GM10266 (cell line): ENCODE results near the gene INTS13.

Experiments used
- DNase-seq: peaks from one replicate; pipeline ENCODE4 v3.0.0; 2012; ENCODE audit errors: extremely low spot score
- TF ChIP-seq, protein P1 (sequence below): IDR thresholded peaks from 2 replicates; pipeline ENCODE4 v1.5.1; 2012; ENCODE audit warnings: mild to moderate bottlenecking, low read depth; ENCODE audit not compliant: control insufficient read depth, insufficient read depth; ENCODE audit errors: missing control alignments

INTS13 gene

DNA sequence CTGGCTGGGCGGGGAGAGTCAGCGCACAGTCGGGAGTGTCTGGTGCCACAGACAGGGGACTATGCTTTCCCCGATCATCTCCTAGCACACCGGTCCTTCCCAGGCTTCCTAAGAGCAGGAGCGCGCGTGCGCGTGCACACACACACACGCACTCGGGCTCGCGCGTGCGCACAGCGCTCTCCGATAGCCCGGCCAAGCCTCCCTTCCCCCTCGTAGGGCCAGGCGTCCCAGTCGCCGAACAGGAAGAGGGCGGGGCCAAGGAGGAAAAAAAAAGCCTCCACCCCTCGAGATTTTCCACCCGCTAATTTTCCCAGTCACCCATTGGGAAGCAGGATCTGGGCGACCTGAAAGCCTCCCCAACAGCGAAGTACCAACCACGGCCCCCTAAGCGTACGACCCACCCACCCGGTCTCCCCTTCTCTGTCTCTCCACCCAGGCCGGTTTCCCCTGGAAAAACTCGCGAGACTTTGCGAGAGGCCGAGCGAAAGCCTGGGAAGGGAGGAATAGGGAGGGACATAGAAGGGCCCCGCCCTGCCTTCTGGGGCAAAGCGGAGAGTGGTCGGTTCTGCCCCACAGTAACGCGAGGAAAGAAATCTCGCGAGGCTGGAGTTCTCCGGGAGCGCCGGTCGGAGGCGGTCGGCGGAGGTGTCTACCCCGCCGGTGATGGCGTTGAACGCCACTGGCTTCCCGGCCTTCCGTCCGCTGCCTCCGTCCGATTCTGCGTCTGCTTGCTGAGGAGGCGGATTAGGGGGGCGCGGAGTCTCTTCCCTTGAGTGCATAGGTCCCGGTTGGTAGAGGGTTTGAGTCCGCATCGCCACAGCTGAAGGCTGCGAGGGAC lies at the start of gene INTS13, which contains the start of gene FGFR1OP2:
TSS of gene INTS13 (minus strand) at position 119 of the 838 bp plus-strand sequence. CDS start 1,178 bp downstream, outside the sequence.
TSS of gene FGFR1OP2 (plus strand) at position 608 of the 838 bp plus-strand sequence. CDS start 15,689 bp downstream, outside the sequence.
- DNase-seq = peak; percentile 91
- TF ChIP-seq, protein P1, sequence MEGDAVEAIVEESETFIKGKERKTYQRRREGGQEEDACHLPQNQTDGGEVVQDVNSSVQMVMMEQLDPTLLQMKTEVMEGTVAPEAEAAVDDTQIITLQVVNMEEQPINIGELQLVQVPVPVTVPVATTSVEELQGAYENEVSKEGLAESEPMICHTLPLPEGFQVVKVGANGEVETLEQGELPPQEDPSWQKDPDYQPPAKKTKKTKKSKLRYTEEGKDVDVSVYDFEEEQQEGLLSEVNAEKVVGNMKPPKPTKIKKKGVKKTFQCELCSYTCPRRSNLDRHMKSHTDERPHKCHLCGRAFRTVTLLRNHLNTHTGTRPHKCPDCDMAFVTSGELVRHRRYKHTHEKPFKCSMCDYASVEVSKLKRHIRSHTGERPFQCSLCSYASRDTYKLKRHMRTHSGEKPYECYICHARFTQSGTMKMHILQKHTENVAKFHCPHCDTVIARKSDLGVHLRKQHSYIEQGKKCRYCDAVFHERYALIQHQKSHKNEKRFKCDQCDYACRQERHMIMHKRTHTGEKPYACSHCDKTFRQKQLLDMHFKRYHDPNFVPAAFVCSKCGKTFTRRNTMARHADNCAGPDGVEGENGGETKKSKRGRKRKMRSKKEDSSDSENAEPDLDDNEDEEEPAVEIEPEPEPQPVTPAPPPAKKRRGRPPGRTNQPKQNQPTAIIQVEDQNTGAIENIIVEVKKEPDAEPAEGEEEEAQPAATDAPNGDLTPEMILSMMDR = no peak

GRCh38 chr12:26982866-26983265 lies 45.1 kb upstream of the INTS13 start:
- TF ChIP-seq, protein P1 = no peak
- DNase-seq = no peak

DNA sequence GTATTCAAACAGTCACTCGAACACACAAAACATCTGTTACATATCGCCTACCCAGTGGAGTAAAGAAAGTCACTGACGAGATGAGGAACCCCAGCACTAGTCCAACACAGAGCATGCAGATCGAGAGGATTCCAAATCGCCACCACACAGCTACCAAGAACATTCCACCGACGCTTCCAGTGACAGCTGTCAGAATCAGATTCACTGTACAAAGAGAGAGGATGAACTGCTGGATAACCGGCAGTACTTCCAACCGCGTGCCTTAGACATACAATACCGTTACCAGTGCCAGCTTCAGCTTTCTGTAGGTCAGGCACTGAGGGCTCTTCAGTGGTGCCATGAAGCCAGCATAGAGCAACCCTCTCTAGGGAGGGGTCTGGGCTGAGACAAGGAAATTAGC lies 42.0 kb upstream of the INTS13 start:
- TF ChIP-seq, protein P1 = no peak
- no peak for DNase-seq

GRCh38 chr12:26978801-26979200 lies 41.0 kb upstream of the INTS13 start:
- TF ChIP-seq, protein P1 = no peak
- DNase-seq = no peak

DNA sequence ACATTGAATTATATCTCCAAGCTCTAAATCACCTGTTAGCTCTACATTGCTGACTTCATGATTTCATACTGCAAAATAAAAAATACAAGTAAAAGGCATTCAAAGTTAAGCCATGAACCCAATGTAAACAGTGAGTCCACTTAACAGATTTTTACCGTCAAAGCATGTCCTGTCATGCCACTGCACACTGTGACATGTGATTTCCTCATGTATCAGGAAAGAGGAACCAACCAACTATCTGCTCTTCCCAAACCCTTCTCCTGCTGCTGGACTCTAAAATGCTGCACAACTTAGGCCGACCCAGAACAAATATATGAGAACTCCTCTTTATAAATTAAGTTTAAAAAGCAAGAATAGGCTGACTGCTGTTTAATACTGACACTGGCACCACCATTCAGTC lies 38.9 kb upstream of the INTS13 start:
- DNase-seq = no peak
- TF ChIP-seq, protein P1 = no peak

DNA sequence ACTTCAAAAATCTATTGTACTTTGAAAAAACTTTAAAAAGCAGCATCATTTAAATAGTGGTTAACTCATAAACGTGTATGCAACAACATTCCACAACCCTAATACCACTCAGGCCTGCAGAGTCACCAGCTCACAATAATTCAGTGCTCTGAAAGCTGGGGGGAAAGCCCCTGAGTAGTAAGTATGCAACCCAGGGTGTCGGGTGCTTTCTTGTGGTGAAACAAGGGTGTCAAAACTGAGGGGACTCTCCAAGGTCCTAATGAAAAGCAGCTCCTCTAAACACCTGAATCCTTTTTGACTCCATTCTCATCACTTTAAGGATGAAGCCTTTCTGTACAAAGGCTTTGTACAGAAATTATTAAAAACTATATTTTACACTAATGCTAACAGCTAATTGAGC lies 34.2 kb upstream of the INTS13 start:
- TF ChIP-seq, protein P1 = peak; percentile 10
- DNase-seq = peak; percentile 76

DNA sequence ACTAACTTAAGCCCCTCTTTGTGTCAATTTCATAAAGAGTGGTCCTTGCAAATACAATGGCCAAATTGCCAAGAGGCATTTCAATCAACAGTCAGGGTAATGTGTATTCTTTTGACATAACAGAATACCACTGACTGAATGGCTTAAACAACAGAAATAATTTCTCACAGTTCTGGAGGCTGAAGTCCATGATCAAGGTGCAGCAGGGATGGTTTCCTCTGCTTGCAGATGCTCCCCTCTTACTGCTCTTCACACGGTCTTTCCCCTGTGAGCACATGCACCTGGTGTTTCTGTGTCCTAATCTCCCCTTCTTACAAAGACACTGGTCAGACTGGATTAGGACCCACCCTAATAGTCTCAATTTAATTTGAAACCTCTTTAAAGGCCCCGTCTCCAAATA lies 32.4 kb upstream of the INTS13 start:
- TF ChIP-seq, protein P1 = no peak
- no peak for DNase-seq
